Measurements from ENCODE around the gene EMCN. TPM values are rescaled to one million over a fixed set of nuclear protein-coding genes. Genes with fewer than 3 reads are reported as not detected.

EMCN gene
- total and polyA plus RNA-seq, 11 donors, result 14.9 to 52.6 (median 27.4) TPM

DNA sequence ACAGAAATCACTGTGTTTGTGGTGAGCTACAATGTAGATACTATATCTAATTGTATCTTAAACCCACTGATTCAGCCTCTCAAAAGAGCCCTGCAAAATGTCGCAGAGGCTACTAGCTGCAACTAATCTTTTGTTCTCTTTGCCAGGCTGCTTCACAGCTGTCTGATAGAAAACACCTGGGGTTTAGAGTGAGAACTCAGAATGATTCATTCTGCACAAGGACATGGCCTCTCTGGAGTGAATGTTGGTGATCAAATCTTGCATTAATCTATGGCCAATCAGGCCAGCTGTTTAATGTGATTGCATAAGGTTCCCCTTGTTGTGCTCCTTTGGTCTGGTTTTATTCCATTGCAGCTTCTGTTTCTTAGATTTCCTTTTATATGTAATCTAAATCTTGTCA lies 100.3 kb downstream of the EMCN start:
- Histone ChIP-seq H3K36me3 (peaks cover 0 to 21% (median 0%) of the 10 kb centered on the region in 9 donors), H3K27ac (no peak overlapping the region), H3K9me3 (no peaks in the 10 kb centered on the region), H3K27me3 (no peaks in the 10 kb centered on the region), H3K4me3 (no peak overlapping the region), H3K4me1 (peaks cover 0 to 20% (median 5%) of the 10 kb centered on the region in 12 donors)
- intact Hi-C loops (cut with DNase I), result loop anchor here in 2 of 10 donors (10.0 kb wide), 1 partner anchor 323 kb away; no protein-coding TSS in a partner anchor
- TF ChIP-seq, protein P1, sequence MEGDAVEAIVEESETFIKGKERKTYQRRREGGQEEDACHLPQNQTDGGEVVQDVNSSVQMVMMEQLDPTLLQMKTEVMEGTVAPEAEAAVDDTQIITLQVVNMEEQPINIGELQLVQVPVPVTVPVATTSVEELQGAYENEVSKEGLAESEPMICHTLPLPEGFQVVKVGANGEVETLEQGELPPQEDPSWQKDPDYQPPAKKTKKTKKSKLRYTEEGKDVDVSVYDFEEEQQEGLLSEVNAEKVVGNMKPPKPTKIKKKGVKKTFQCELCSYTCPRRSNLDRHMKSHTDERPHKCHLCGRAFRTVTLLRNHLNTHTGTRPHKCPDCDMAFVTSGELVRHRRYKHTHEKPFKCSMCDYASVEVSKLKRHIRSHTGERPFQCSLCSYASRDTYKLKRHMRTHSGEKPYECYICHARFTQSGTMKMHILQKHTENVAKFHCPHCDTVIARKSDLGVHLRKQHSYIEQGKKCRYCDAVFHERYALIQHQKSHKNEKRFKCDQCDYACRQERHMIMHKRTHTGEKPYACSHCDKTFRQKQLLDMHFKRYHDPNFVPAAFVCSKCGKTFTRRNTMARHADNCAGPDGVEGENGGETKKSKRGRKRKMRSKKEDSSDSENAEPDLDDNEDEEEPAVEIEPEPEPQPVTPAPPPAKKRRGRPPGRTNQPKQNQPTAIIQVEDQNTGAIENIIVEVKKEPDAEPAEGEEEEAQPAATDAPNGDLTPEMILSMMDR (IDR thresholded peaks at IDR 0.05), result no peak
- no peak for TF ChIP-seq POLR2A (IDR thresholded peaks at IDR 0.05)
- no peak for ATAC-seq
- no peak for DNase-seq
- 29 to 68% (median 44%) methylated on average over 1 of the region's 1 CpG for WGBS, 4 donors

DNA sequence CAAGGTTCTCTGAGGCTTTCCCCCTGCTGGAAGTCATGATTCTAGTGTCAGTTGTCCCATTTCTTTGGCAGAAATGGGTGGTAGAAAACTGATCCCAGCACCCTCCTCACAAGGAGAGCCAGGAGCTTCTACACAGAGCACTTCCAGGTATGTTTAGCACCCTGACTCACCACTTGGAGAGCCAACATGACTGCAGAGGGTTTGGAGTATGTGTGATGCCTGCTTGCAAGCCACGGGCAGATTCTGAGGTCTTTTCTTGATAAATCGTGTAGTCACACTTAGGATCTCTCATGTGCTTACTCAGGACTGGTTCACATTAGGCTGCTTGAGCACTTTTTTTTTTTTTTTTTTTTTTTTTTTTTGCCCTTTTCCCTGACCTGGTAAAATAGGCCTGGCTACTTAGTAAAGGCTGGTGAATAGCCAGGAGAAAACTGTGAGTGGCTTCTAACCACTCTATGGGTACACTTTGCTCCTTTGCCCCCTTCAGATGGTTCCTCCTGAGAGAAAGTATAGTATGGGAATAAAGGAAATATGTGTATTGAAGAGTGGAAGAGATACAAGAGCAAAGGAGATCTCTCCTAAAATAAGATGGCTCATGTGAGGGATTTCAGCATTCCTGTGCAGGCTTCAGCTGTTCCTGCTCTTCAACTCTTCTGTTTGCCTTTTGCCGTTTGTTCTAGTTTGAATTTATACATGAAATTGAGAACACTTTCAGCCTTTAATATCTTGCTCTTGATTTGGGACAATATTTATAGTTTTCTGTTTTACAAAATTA lies 103.6 kb downstream of the EMCN start:
- Histone ChIP-seq H3K36me3 (peaks cover 0 to 38% (median 4%) of the 10 kb centered on the region in 9 donors), H3K4me3 (no peak overlapping the region), H3K9me3 (no peaks in the 10 kb centered on the region), H3K27me3 (no peaks in the 10 kb centered on the region), H3K4me1 (no peaks in the 10 kb centered on the region), H3K27ac (no peak overlapping the region)
- no peak for DNase-seq
- WGBS, 4 donors, result 87 to 94% (median 91%) methylated on average over 3 of the region's 3 CpGs
- ATAC-seq, result no peak
- no peak for TF ChIP-seq POLR2A (IDR thresholded peaks at IDR 0.05)
- TF ChIP-seq, protein P1 (IDR thresholded peaks at IDR 0.05), result no peak
- intact Hi-C loops (cut with DNase I), result loop anchor here in 2 of 10 donors (10.0 kb wide), 1 partner anchor 319 kb away; no protein-coding TSS in a partner anchor

DNA sequence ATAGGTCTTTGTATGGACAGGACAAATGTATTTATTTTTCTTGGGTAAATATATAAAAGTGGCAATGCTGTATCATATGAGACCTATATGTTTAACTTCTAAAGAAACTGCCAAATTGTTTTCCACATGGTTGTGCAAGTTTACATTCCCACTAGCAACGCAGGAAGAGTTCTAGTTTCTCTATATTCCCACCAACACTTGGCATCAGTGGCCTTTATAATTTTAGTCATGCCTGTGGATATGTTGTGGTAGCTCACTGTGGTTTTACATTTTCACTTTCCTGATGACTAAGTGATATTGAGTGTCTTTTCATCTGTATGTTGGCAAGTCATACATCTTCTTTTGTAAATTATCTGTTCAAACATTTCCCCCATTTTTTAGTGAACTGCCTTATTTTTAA lies 126.0 kb downstream of the EMCN start:
- H3K27me3 ChIP-seq, result no peaks in the 10 kb centered on the region
- intact Hi-C loops (cut with DNase I), result no loop called here
- no peaks in the 10 kb centered on the region for H3K4me1 ChIP-seq
- no peaks in the 10 kb centered on the region for H3K36me3 ChIP-seq
- TF ChIP-seq, protein P1 (IDR thresholded peaks at IDR 0.05), result no peak
- TF ChIP-seq POLR2A (IDR thresholded peaks at IDR 0.05), result no peak
- no peak overlapping the region for H3K4me3 ChIP-seq
- DNase-seq (no peak), ATAC-seq (no peak)
- H3K9me3 ChIP-seq, result no peaks in the 10 kb centered on the region
- WGBS, 4 donors, result 82 to 96% (median 90%) methylated on average over 1 of the region's 1 CpG
- no peak overlapping the region for H3K27ac ChIP-seq

DNA sequence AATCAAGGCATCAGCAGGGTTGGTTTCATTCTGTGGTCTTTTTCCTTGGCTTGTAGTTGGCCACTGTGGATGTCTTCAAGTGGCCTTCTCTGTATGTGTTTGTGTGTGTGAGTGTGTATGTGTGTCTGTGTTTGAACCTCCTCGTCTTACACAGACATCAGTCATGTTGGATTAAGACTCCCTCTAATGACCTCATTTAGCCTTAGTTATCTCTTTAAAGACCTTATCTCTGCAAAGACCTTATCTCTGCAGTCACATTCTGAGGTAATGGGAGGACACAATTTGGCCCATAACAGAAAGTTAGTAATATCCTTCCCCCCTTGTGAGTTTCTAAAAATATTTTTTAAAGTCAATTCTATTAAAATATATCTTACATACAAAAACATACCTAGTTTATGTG lies 126.7 kb downstream of the EMCN start:
- H3K27ac ChIP-seq, result no peak overlapping the region
- intact Hi-C loops (cut with DNase I), result no loop called here
- H3K27me3 ChIP-seq, result no peaks in the 10 kb centered on the region
- H3K4me3 ChIP-seq, result no peak overlapping the region
- no peaks in the 10 kb centered on the region for H3K36me3 ChIP-seq
- no peaks in the 10 kb centered on the region for H3K9me3 ChIP-seq
- WGBS, 4 donors, result 11 to 47% (median 31%) methylated on average over 1 of the region's 1 CpG
- TF ChIP-seq POLR2A (IDR thresholded peaks at IDR 0.05), result no peak
- TF ChIP-seq, protein P1 (IDR thresholded peaks at IDR 0.05), result no peak
- no peak for ATAC-seq
- no peak for DNase-seq
- no peaks in the 10 kb centered on the region for H3K4me1 ChIP-seq
